Stimulated activated CD4-positive, alpha-beta T cell treated with anti-CD3 and anti-CD28 coated beads, Interleukin-2, amount 100 ng/mL, for 48 hours (primary cell): ENCODE measurements around the gene PSTPIP2.
"Not testable (repeated sequence)": the region's sequence is repeated elsewhere in the genome, so short reads cannot be mapped to it uniquely, and the experiment has no call there.

Source experiments
- DNase-seq, 2 donors: peaks; one replicate each; pipeline ENCODE4 v3.0.0-alpha.2; 2020

The PSTPIP2 gene, protein sequence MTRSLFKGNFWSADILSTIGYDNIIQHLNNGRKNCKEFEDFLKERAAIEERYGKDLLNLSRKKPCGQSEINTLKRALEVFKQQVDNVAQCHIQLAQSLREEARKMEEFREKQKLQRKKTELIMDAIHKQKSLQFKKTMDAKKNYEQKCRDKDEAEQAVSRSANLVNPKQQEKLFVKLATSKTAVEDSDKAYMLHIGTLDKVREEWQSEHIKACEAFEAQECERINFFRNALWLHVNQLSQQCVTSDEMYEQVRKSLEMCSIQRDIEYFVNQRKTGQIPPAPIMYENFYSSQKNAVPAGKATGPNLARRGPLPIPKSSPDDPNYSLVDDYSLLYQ

DNA sequence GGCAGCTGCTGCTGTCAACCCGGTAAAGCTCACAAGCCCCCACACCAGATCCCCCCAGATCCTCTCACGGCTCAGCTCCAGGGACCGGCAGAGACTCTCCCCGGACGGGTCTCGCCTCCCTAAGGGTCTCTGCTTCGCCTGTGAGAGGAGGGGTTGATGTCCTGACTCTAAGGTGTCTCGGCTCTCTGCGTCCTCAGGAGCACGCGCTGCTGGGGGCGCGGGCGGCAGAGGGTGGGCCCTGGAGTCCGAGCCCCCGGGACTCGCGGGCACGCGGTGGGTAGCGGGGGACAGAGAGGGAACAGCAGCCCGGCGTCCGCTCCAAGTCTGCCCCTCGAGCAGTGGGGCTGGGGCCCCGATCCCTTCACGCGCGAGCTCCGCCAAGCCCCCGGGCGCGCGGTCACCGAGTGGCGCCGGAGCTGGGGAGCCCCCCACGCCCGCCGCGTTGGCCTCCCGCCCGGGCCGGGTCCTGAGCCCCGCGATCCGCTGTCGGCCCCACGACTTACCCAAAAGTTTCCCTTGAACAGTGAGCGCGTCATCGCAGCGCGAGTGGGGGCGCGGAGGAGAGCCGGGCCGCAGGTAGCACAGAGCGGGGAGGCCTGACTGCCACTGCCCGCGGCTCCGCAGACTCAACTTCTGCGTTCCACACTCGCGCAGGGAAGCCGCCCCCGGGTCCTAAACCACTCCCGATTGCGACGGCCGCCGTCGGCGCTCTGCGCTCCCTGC is at the start of gene PSTPIP2:
PSTPIP2 (minus strand) TSS at position 608 of the 723 bp plus-strand sequence; CDS start at position 536, 72 bp downstream.
- DNase-seq: peak; percentile 54 to 63

DNA sequence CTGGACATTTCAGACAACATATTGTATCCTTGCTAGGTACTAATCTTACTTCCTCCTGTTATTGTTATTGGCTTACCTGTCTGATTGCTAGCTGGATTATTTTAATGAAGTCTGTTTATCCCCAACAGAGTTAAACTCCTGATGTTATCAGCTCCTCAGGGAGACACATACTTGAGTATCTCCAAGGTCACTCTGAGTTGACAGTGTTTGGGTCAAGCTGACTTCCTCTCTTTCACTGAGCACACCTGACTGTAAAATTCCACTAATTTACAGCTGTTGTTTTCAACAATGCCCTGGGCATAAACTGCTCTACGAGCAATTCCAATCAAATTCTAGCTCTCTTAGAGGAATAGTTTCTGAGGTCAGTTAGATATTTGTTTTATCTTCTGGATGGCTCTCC is 41.7 kb upstream of the PSTPIP2 start:
- no peak for DNase-seq

DNA sequence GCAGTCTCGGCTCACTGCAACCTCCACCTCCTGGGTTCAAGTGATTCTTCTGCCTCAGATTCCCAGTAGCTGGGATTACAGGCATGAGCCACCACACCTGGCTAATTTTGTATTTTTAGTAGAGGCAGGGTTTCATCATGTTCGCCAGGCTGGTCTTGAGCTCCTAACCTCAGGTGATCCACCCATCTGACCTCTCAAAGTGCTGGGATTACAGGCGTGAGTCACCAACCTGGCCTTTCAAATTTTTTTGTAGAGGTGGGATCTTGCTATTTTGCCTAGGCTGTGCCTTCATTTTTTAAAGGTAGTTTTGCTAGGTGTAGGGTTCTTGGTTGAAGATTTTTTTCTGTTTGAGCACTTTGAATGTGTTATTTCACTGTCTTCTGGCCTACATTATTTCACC is 38.3 kb upstream of the PSTPIP2 start:
- DNase-seq: no peak

DNA sequence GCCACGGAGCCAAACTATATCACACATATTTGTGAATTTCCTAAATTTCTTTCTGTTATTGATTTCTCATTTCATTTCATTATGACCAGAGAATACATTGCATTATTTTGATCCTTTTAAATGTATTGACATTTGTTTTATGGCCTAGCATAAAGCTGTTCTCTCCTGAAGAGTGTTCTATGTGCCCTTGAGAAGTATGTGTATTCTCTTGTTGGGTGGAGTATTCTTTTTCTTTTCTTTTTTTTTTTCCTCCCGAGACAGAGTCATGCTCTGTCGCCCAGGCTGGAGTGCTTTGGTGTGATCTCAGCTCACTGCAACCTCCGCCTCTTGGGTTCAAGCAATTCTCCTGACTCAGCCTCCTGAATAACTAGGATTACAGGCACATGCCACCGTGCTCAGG is 37.3 kb upstream of the PSTPIP2 start:
- no peak for DNase-seq

DNA sequence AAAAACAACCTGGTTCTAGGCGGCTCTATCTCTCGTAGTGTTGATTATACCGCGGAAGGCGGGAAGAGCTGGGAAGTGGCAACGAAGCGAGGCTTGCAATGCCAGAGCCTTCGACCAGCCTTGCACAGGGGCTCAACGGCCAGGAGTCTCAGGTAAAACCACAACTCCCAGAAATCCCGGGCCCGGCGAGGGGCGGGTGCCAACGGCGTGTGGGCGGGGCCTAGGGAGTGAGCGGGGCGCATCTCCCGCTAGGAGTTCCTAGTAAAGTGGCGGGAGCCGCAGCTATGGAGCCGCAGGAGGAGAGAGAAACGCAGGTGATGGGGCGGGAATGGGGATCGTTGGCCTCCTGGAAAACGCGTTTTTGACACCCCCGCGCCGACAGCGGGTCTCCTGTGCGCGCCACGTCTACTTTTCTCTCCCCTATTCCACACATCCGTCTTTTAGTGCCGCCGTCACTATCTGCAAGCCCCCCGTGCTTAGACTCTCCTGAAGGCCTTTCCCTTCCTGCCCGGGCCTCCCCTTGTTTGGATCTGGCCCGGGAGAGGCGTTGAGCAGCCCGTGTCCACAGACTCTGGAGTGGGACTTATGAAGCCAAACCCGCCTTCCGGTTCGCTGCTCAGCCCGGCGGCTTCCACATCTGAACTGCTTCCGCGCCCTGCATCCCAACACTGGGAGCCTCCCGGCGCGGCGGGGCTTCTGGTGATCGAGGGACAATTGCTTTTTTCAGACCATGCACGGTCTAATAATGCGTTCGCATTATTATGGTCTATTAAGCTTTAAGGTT is 32.3 kb upstream of the PSTPIP2 start, which contains the start of gene HAUS1:
HAUS1 (plus strand) TSS at position 258 of the 784 bp plus-strand sequence; CDS start at position 285, 27 bp downstream.
- peak; percentile 79 for DNase-seq

DNA sequence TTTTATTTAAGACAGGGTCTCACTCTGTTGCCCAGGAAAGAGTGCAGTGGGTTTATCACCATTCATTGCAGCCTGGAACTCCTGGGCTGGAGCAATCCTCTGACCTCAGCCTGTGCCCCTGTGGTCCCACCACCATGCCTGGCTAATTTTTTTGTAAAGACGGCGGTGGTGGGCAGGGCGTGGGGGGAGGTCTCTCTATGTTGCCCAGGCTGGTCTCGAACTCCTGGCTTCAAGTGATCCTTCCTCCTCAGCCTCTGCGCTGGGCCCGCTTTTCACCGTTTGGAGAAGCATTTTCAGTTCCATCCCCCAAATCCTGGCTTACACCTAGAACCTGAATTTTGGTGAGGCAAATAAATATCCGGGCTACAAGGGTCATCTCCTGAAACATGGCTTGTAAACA is 27.4 kb upstream of the PSTPIP2 start:
- no peak for DNase-seq

DNA sequence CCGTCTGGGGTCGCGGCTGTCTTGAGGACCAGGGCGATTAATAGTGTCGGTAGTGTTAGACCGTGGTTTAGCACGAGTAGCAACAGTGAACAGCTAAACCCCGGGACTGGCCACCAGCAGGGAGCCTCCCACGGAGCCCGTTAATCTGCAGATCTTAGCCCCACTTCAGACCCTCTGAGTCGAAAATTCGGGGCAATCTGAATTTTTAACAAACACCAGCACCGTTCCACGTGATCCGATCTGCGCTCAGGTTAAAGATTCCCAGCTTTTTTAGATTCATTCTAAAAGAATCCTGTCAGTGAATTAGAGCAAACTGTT is 26.5 kb upstream of the PSTPIP2 start:
- peak in 1 of 2 donors; percentile 13 for DNase-seq

DNA sequence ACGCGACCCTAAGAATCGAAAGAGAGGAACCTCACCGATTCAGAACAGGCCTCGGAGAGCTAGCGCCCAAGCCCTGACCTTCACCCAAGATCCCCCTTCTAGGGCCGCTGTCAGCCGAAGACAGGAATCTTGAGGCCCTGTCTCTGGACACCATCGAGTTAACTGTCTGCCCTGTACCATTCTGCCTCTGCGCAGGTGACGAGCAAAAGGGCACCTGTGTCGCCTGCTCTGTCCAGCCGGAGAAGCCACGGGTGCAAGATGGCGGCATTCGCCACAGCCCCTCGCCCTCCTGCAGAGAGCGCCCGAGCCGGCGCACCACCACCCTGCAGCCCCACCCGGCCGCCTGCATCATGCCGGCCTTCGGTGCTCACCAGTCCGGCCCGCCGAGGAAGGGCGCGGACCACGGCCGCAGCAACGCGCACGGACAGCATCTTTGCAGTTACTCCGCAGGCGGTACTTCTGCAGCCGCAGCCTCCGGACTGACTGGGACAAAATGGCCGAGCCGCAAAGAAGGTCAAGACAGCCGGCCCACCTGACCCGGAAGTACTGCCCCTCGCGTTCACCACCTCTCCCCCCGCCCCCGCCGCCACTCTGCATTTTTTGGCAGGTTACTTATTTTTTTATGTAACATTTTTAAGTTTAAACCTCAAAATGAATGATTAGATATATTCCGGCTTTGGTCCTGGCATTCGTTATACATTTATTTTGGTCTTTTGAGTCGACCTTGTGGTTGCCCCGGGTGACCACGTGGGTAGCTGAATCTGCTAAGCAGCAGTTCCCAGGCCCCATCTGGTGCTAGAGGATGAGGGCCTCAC is 25.9 kb upstream of the PSTPIP2 start, which contains the start of gene ATP5F1A:
ATP5F1A (minus strand) TSS at position 496 of the 815 bp plus-strand sequence; CDS start at position 431, 65 bp downstream.
- DNase-seq: peak; percentile 70 to 75

DNA sequence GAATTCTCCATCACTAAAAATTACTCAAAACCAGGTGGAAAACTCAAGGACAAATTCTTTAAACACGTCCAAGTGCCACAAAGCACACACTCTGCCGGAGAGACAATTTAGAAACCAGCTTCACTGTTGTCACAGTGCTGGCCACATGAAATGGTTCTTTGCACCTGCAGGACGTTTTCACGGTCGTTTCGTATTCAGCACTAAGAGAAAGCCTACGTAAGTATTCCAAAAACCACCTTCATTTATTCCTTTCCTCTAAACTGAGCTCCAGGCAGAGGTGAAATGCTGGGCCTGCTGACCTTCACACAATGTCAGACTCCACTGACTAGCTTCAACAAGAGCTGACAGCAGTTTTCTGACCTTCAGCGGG is 25.4 kb upstream of the PSTPIP2 start:
- DNase-seq: no peak

DNA sequence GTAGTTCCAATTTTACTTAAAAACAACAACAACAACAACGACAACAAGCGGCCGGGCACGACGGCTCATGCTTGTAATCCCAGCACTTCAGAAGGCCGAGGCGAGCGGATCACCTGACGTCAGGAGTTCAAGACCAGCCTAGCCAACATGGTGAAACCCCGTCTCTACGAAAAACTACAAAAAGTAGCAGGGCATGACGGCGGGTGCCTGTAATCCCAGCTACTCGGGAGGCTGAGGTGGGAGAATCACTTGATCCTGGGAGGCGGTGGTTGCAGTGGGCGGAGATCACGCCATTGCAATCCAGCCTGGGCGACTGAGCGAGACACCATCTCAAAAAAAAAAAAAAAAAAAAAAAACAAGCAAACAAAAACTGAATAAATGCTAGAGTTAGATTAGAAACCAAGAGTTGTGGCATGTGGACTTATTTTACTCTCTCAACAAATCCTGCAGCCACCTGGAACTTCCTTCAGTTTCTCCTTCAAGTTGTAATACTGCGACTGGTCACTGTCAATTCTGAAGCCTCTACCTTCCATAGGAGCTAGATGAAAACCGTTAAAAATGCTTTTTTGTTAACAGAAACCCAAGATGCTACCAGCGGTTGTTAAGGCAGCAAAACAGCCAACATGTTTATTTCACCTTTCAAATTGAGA is 24.7 kb upstream of the PSTPIP2 start:
- DNase-seq: no peak

DNA sequence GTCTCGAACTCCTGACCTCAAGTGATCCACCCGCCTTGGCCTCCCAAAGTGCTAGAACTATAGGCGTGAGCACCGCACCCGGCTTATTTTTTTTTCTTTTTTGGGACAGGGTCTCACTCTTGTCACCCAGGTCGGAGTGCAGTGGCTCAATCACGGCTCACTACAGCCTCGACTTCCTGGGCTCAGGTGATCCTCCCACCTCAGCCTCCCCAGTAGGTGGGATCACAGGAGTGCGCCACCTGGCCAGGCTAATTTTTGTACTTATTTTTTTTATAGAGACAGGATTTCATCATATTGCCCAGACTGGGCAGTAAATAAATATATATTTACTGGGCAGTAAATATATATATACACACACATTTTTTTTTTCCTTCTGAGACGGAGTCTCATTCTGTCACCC is 23.5 kb upstream of the PSTPIP2 start:
- DNase-seq: no peak

DNA sequence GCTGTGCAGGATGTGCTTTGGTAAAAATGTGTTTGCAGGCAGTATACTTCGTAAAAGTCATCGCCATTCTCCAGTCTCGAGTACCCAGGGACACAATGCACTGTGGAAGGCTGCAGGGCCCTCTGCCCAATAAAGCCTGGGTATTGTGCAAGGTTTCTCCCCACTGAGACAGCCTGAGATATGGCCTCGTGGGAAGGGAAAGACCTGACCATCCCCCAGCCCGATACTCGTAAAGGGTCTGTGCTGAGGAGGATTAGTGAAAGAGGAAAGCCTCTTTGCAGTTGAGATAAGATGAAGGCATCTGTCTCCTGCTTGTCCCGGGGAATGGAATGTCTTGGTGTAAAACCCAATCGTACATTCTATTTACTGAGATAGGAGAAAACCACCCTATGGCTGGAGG is 16.4 kb upstream of the PSTPIP2 start:
- not testable (repeated sequence) for DNase-seq

DNA sequence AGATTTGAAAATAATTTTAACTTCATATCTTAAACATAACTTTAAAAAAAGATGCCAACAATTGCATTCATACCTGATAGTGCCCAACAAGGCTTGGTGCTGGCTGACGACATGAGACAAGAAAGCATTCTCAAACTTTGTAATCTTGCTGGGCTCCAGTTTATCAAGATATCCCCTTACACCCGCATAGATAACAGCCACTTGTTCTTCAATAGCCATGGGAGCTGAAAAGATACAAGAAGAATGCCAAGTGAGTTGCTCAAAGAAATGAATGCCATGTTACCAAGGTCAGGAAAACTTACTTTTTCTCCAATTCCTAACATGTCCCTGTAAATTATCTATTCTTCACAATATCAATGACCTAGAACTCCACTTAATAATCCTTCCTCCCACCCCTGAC is 12.4 kb upstream of the PSTPIP2 start:
- no peak for DNase-seq

DNA sequence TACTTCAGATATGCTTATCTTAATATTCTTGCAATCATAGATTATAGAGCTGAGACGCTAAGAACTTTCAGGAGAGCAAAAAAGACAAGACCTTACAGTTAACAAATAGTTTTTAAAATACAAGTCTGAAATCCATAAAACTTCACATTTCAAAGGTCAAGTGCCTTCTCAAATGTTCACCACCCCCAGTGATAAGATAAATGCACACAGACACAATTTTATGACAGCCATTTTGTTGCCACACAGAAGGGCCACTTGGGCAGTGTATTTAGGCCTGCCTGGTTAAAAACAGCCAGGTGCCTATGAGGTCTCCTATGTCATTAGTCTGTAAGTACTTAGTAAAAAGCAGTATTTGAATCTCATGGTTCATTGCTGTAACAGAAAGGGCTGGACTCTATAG is 8.1 kb upstream of the PSTPIP2 start:
- DNase-seq: no peak

DNA sequence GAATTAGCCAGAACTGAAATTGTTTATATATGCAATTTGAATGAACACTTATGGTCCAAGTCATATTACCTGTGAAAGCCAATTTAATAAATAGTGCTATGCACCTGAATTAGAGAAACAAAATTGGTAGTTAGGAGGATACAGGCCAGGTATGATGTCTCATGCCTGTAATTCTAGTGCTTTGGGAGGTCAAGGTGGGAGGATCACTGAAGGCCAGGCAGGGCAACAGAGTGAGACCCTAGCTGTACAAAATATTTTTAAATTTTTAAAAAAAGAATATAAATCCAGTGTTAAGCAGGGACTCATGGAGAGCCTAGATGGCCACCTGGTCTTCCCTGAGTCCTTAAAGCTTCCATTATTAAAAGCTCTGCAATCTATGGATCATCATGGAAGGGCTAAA is 7.3 kb upstream of the PSTPIP2 start:
- no peak for DNase-seq

DNA sequence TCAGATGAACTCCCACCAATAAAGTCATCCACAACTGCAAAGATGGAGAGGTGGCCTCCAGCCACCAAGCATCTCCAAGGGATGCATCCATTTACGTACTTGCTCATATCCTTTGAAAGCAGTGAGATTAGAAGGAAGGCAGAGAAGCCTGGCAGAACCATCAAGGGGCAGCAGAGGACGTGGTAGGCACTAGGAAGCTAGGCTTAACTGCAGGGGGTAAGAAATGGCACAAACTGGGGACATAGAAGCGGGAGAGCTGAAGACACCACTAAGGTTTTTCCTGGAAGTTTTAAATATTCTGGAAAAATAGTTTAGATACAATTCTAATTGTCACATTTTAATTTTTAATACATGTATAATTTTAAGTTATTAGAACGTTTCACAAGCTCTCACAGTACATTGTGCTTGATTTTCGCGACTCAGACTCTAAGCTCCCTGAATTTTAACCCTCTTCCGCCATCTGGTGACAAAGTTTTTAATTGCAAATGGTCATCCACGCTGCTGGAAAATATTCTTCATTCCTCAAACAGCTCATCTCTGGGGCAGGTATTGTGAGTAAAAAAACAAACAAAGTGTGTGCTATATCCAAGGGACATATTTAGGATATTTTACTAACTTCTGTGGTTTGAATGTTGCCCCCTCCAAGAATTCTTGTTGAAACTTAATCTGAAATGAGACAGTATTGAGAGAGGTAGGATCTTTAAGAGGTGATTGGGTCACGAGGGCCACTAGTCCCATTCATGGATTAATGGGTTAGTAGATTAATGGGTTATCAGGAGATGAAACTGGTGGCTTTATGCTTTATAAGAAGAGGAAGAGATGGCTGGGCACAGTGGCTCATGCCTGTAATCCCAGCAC is 1.6 kb upstream of the PSTPIP2 start:
- peak; percentile 67 to 73 for DNase-seq

DNA sequence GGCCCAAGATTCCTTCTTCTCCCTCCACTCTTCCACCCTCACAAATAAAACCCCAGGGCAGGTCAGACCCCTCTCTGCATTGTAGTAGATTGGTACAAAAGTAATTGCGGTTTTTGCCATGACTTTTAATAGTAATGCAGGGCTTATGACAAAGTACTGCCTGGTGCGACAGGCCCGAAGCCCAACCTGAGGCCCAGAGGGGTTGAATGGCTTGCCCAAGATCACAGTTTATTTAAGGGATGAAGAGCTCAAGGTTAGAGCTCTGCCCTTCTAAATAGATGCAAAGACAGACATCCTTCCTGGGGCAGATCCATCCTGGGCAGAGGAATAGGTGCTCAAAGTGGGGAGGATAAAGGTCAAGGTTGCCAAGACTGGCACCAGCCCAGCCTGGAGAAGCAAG is 899 bp upstream of the PSTPIP2 start:
- DNase-seq: no peak

DNA sequence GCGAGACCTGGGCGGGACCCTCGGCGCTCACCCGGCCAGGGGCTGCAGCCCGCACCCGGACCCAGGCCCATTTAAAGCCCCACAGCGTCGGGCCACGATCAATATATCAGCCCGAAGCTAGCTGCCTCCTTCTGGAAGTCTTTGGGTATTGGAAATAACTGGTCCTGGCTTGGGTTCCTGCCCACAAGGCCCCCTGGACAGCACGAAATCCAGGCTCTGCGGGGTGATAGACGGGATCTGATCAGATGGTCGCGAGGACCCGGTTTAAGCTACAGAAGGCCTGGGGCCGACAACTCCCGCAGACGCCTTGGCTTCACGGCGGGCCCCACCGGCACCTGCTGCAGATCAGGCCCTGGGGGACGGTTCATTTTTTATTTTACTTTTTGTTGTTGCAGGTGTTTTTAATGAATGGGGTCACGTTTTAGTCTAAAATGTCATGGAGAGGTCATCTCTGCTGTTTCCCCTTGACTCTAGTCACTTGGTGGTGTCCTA is 362 bp upstream of the PSTPIP2 start:
- no peak for DNase-seq

DNA sequence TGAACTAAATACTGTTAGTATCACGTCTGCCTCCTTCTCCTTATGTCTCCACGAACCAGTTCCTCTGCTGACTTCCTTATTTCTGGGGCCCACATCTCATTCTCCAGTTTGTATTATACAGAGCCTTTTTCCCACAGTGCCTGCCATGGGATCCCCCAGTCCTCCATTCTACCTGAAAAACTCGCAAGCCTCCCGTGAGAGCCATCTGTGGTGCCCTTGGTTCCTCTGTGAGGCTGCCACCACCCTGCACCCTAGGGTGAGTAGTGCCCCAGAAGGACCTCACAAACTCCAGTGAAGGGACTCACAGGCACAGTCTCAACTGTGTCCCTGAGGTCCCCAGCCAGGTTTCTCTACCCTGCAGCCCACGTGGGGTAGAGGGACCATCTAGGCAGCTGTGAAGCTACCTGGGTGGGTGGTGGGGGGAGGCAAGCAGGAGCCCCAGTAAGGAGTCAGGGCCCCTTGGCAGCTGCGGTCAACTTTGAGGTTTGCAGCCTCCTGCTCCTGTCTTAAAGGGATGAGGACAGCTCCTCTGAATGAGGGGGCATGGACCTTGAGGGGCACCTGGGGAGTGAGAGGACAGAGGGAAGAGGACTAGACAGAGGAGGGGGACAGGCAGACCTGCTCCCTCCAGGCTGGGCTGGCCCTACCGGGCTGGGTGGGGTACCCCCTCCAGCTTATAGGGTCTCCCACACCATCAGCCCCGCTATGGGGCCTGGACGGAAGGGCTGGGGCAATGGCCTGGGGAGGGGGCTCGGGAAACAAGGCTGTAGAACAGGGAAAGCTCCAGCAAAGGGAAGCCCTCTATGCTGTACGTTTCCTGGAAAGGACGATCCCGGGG is 1.0 kb downstream of the PSTPIP2 start:
- DNase-seq: peak in 1 of 2 donors; percentile 20

DNA sequence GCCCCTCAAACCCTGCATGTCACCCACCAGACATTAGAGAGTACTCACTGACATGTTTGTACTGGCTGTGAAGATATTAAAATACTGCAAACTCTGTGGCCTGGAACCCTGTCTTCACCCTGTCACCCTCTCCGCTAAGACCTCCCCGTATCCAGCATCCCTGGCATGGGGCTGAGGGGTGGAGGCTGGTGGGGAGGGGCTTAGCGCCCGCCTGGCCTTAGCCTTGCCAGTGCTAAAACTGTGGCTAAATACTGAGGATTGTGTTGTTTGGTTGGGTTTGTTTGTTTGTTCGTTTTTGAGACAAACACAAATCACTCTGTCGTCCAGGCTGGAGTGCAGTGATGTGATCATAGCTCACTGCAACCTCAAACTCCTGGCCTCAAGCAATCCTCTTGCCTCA is 1.8 kb downstream of the PSTPIP2 start:
- DNase-seq: no peak
